MCF 10A (cell line): ENCODE measurements around the gene MIDN. TPM values are rescaled to one million over a fixed set of nuclear protein-coding genes. Genes with fewer than 3 reads are reported as not detected.

Experiments used
- BruUV-seq: library from RNA; stranded (reverse); fragments of 400-500 nt; replicated peaks from 2 replicates; lab custom pipeline; 2021; lab: Mats Ljungman, UMichigan
- CTCF ChIA-PET: fragments of 300-600 bp; sonication (Branson Sonifier 250); formaldehyde crosslinking; extraction: SDS; loops from one replicate; lab custom pipeline; 2021; ENCODE audit warnings: antibody characterized with exemption, inconsistent platforms; lab: Yijun Ruan, JAX
- POLR2A ChIA-PET: fragments of 300-600, 350-650 bp; sonication (Branson Sonifier 250); formaldehyde crosslinking; extraction: SDS; loops from one replicate; lab custom pipeline; 2020; ENCODE audit warnings: antibody characterized with exemption, inconsistent platforms; lab: Yijun Ruan, JAX
- DNase-seq: peaks from one replicate; pipeline ENCODE4 v3.0.0-alpha.2; 2018; ENCODE audit not compliant: unreplicated experiment
- H3K27ac Mint-ChIP-seq: one replicate; pipeline ENCODE4 v1.8.0; 2022; ENCODE audit warnings: mild to moderate bottlenecking, low read depth, mixed read lengths; ENCODE audit not compliant: unreplicated experiment
- H3K27me3 Mint-ChIP-seq: one replicate; pipeline ENCODE4 v1.8.0; 2022; ENCODE audit warnings: mixed read lengths; ENCODE audit not compliant: insufficient read depth, unreplicated experiment
- H3K36me3 Mint-ChIP-seq: one replicate; pipeline ENCODE4 v1.8.0; 2022; ENCODE audit warnings: mild to moderate bottlenecking, moderate library complexity, mixed read lengths; ENCODE audit not compliant: insufficient read depth, unreplicated experiment
- H3K4me1 Mint-ChIP-seq: one replicate; pipeline ENCODE4 v1.8.0; 2022; ENCODE audit warnings: mixed read lengths; ENCODE audit not compliant: insufficient read depth, unreplicated experiment
- H3K4me3 Mint-ChIP-seq: one replicate; pipeline ENCODE4 v1.8.0; 2022; ENCODE audit warnings: mild to moderate bottlenecking, moderate library complexity, mixed read lengths; ENCODE audit not compliant: unreplicated experiment
- H3K9me3 Mint-ChIP-seq: one replicate; pipeline ENCODE4 v1.8.0; 2022; ENCODE audit warnings: mixed read lengths; ENCODE audit not compliant: unreplicated experiment
- CTCF ChIP-seq: fragments of 200-600 bp; IDR thresholded peaks from one replicate; pipeline ENCODE4 v1.8.0; 2022; ENCODE audit warnings: antibody characterized with exemption, mild to moderate bottlenecking; ENCODE audit not compliant: unreplicated experiment
- intact Hi-C: fragments of 100-400 bp; cut with micrococcal nuclease; formaldehyde crosslinking; loops from 2 replicates; pipeline ENCODE4 v1.14.1; 2022
- total RNA-seq: library from RNA; stranded (reverse); gene quantifications from 2 replicates; pipeline ENCODE4 v1.2.3, GENCODE V29; 2022

MIDN gene
- total RNA-seq, 1 experiment from 2014 or later: 73.6 TPM

GRCh38 chr19:1211494-1212234 lies 36.7 kb upstream of the MIDN start:
- Mint-ChIP-seq H3K4me3 (peak overlapping the region; percentile 50), H3K27me3 (no peaks in the 10 kb centered on the region), H3K27ac (peak overlapping the region; percentile 94), H3K36me3 (peaks cover 63% of the 10 kb centered on the region), H3K9me3 (no peaks in the 10 kb centered on the region), H3K4me1 (peaks cover 41% of the 10 kb centered on the region)
- no peak for TF ChIP-seq CTCF
- DNase-seq: peak; percentile 48
- POLR2A ChIA-PET: interaction anchor here (0.5 to 1.6 kb wide), 6 partner anchors 32 to 532 kb away, joined by 3 to 5 read pairs (median 4); partner anchors contain the start of gene CIRBP
- CTCF ChIA-PET: interaction anchor here (0.6 to 1.4 kb wide), 2 partner anchors 9 to 17 kb away, joined by 3 read pairs; no protein-coding TSS in a partner anchor
- intact Hi-C loops: no loop called here
- BruUV-seq: no TSS peak

GRCh38 chr19:1213391-1214286 lies 34.7 kb upstream of the MIDN start:
- DNase-seq: peak; percentile 91
- H3K4me3 Mint-ChIP-seq: peak overlapping the region; percentile 63
- CTCF ChIA-PET: interaction anchor here (0.5 to 1.5 kb wide), 2 partner anchors 30 to 112 kb away, joined by 3 to 6 read pairs; no protein-coding TSS in a partner anchor
- BruUV-seq: no TSS peak
- peaks cover 46% of the 10 kb centered on the region for H3K4me1 Mint-ChIP-seq
- H3K9me3 Mint-ChIP-seq: no peaks in the 10 kb centered on the region
- no peak for TF ChIP-seq CTCF
- POLR2A ChIA-PET: interaction anchor here (0.6 to 2.9 kb wide), 20 partner anchors 9 to 334 kb away, joined by 3 to 16 read pairs (median 4); partner anchors contain the start of genes CIRBP, CNN2 and WDR18
- peak overlapping the region; percentile 89 for H3K27ac Mint-ChIP-seq
- H3K36me3 Mint-ChIP-seq: peaks cover 54% of the 10 kb centered on the region
- H3K27me3 Mint-ChIP-seq: no peaks in the 10 kb centered on the region
- intact Hi-C loops: no loop called here

GRCh38 chr19:1214299-1214861 lies 34.0 kb upstream of the MIDN start:
- intact Hi-C loops: no loop called here
- TF ChIP-seq CTCF: no peak
- Mint-ChIP-seq H3K9me3 (no peaks in the 10 kb centered on the region), H3K4me3 (peak overlapping the region; percentile 63), H3K36me3 (peaks cover 48% of the 10 kb centered on the region), H3K27ac (peak overlapping the region; percentile 89), H3K27me3 (no peaks in the 10 kb centered on the region), H3K4me1 (peaks cover 44% of the 10 kb centered on the region)
- POLR2A ChIA-PET: interaction anchor here (0.7 to 2.9 kb wide), 17 partner anchors 10 to 335 kb away, joined by 3 to 16 read pairs (median 4); partner anchors contain the start of genes CIRBP, CNN2 and WDR18
- BruUV-seq: TSS peak; percentile 18
- CTCF ChIA-PET: interaction anchor here (1.5 kb wide), 1 partner anchor 29 kb away, joined by 6 read pairs; no protein-coding TSS in a partner anchor
- DNase-seq: no peak
